WTC11 (cell line): ENCODE results near the gene FBXO42. TPM values are rescaled to one million over a fixed set of nuclear protein-coding genes. Genes with fewer than 3 reads are reported as not detected.
A peak's percentile ranks its signal among the peaks of the same experiment; 100 is the strongest.

Experiments used
- ATAC-seq: fragments of 200-7000 bp; cut with Tn5 transposase; 2 replicates; pipeline ENCODE4 v1.10.0; 2021; ENCODE audit warnings: mild to moderate bottlenecking, moderate library complexity
- CTCF ChIA-PET: fragments of 300-600 bp; sonication (Branson Sonifier 250); formaldehyde crosslinking; loops from one replicate; lab custom pipeline; 2021; ENCODE audit warnings: antibody characterized with exemption; lab: Charles Lee
- POLR2A ChIA-PET: fragments of 350-600 bp; sonication (Branson Sonifier 250); formaldehyde crosslinking; loops from one replicate; lab custom pipeline; 2021; ENCODE audit warnings: antibody characterized with exemption; lab: Charles Lee
- DNase-seq: peaks from one replicate; pipeline ENCODE4 v3.0.0; 2021; ENCODE audit warnings: low spot score
- H3K27ac Mint-ChIP-seq: 2 replicates; pipeline ENCODE4 v1.8.0; 2021; ENCODE audit warnings: mixed read lengths
- H3K27me3 Mint-ChIP-seq: 2 replicates; pipeline ENCODE4 v1.8.0; 2021; ENCODE audit warnings: low read depth, mild to moderate bottlenecking, moderate library complexity, mixed read lengths
- H3K36me3 Mint-ChIP-seq: 2 replicates; pipeline ENCODE4 v1.8.0; 2021; ENCODE audit warnings: mixed read lengths
- H3K4me1 Mint-ChIP-seq: 2 replicates; pipeline ENCODE4 v1.8.0; 2022; ENCODE audit warnings: mixed read lengths
- H3K4me3 Mint-ChIP-seq: 2 replicates; pipeline ENCODE4 v1.8.0; 2021; ENCODE audit warnings: mild to moderate bottlenecking, moderate library complexity, mixed read lengths
- H3K9me3 Mint-ChIP-seq: 2 replicates; pipeline ENCODE4 v1.8.0; 2021; ENCODE audit warnings: mixed read lengths
- ATF2 ChIP-seq: sonication (generic); formaldehyde crosslinking; IDR thresholded peaks from 2 replicates; pipeline ENCODE4 v1.8.1; 2022; ENCODE audit warnings: low read depth, missing genetic modification reagents, borderline replicate concordance
- E2F1 ChIP-seq: sonication (generic); formaldehyde crosslinking; IDR thresholded peaks from 2 replicates; pipeline ENCODE4 v1.8.0; 2022; ENCODE audit warnings: mild to moderate bottlenecking, missing genetic modification reagents
- ERG ChIP-seq: fragments of 250-450 bp; sonication (Bioruptor Pico); IDR thresholded peaks from 2 replicates; pipeline ENCODE4 v1.8.0; 2021; ENCODE audit warnings: mild to moderate bottlenecking
- FOXK1 ChIP-seq: sonication (generic); formaldehyde crosslinking; IDR thresholded peaks from 2 replicates; pipeline ENCODE4 v1.8.0; 2022; ENCODE audit warnings: mild to moderate bottlenecking, moderate library complexity, missing genetic modification reagents
- FOXP1 ChIP-seq: sonication (generic); formaldehyde crosslinking; IDR thresholded peaks from 2 replicates; pipeline ENCODE4 v1.8.0; 2022; ENCODE audit warnings: missing genetic modification reagents, mild to moderate bottlenecking, moderate library complexity, borderline replicate concordance
- GRHL2 ChIP-seq: fragments of 250-450 bp; sonication (Bioruptor Pico); IDR thresholded peaks from 2 replicates; pipeline ENCODE4 v1.8.0; 2022; ENCODE audit warnings: mild to moderate bottlenecking, moderate library complexity; ENCODE audit not compliant: insufficient replicate concordance, severe bottlenecking
- JAZF1 ChIP-seq: fragments of 250-450 bp; sonication (Bioruptor Pico); IDR thresholded peaks from 2 replicates; pipeline ENCODE4 v1.9.0; 2021; ENCODE audit warnings: moderate library complexity, mild to moderate bottlenecking, inconsistent platforms
- MYBL2 ChIP-seq: sonication (generic); formaldehyde crosslinking; IDR thresholded peaks from 2 replicates; pipeline ENCODE4 v1.8.1; 2023; ENCODE audit warnings: mild to moderate bottlenecking, moderate library complexity, missing genetic modification reagents
- NFE2L1 ChIP-seq: sonication (generic); formaldehyde crosslinking; IDR thresholded peaks from 2 replicates; pipeline ENCODE4 v1.8.1; 2023; ENCODE audit warnings: missing genetic modification reagents
- NR1H2 ChIP-seq: sonication (generic); formaldehyde crosslinking; IDR thresholded peaks from 2 replicates; pipeline ENCODE4 v1.9.0; 2021; ENCODE audit warnings: mild to moderate bottlenecking, moderate library complexity, missing genetic modification reagents
- NR2C2 ChIP-seq: sonication (generic); formaldehyde crosslinking; IDR thresholded peaks from 2 replicates; pipeline ENCODE4 v1.8.0; 2022; ENCODE audit warnings: mild to moderate bottlenecking, missing genetic modification reagents
- OVOL2 ChIP-seq: fragments of 250-450 bp; sonication (Bioruptor Pico); IDR thresholded peaks from 2 replicates; pipeline ENCODE4 v1.9.0; 2021; ENCODE audit warnings: mild to moderate bottlenecking, borderline replicate concordance
- PRDM15 ChIP-seq: sonication (generic); formaldehyde crosslinking; IDR thresholded peaks from 2 replicates; pipeline ENCODE4 v1.8.0; 2022; ENCODE audit warnings: missing genetic modification reagents
- RELA ChIP-seq: sonication (generic); formaldehyde crosslinking; IDR thresholded peaks from 2 replicates; pipeline ENCODE4 v1.8.1; 2022; ENCODE audit warnings: missing genetic modification reagents, mild to moderate bottlenecking, borderline replicate concordance
- RORB ChIP-seq: fragments of 250-450 bp; sonication (Bioruptor Pico); IDR thresholded peaks from 2 replicates; pipeline ENCODE4 v1.9.0; 2021; ENCODE audit warnings: mild to moderate bottlenecking
- SOX15 ChIP-seq: fragments of 250-450 bp; sonication (Bioruptor Pico); IDR thresholded peaks from 2 replicates; pipeline ENCODE4 v1.9.0; 2021; ENCODE audit warnings: mild to moderate bottlenecking
- SP1 ChIP-seq: sonication (generic); formaldehyde crosslinking; conservative IDR thresholded peaks from 2 replicates; pipeline ENCODE4 v1.8.1; 2022; ENCODE audit warnings: missing genetic modification reagents
- TEAD1 ChIP-seq: sonication (generic); formaldehyde crosslinking; IDR thresholded peaks from 2 replicates; pipeline ENCODE4 v1.8.0; 2022; ENCODE audit warnings: mild to moderate bottlenecking, missing genetic modification reagents
- ZNF121 ChIP-seq: sonication (generic); formaldehyde crosslinking; IDR thresholded peaks from 2 replicates; pipeline ENCODE4 v1.8.0; 2023; ENCODE audit warnings: missing genetic modification reagents
- ZNF138 ChIP-seq: sonication (generic); formaldehyde crosslinking; conservative IDR thresholded peaks from 2 replicates; pipeline ENCODE4 v1.8.1; 2022; ENCODE audit warnings: mild to moderate bottlenecking, moderate library complexity, missing genetic modification reagents
- ZNF219 ChIP-seq: sonication (generic); formaldehyde crosslinking; IDR thresholded peaks from 2 replicates; pipeline ENCODE4 v1.8.0; 2023; ENCODE audit warnings: missing genetic modification reagents, mild to moderate bottlenecking, borderline replicate concordance
- ZNF263 ChIP-seq: sonication (generic); formaldehyde crosslinking; IDR thresholded peaks from 2 replicates; pipeline ENCODE4 v1.8.1; 2022; ENCODE audit warnings: low read depth, mild to moderate bottlenecking, moderate library complexity, missing genetic modification reagents
- ZNF416 ChIP-seq: fragments of 250-450 bp; sonication (Bioruptor Pico); IDR thresholded peaks from 2 replicates; pipeline ENCODE4 v1.9.0; 2021; ENCODE audit warnings: mild to moderate bottlenecking, inconsistent platforms
- ZNF423 ChIP-seq: fragments of 250-450 bp; sonication (Bioruptor Pico); IDR thresholded peaks from 2 replicates; pipeline ENCODE4 v2.1.2; 2022; ENCODE audit warnings: mild to moderate bottlenecking, moderate library complexity
- ZNF671 ChIP-seq: fragments of 250-450 bp; sonication (Bioruptor Pico); IDR thresholded peaks from 2 replicates; pipeline ENCODE4 v1.8.0; 2021; ENCODE audit warnings: mild to moderate bottlenecking
- total RNA-seq: library from RNA; stranded (reverse); gene quantifications from 3 replicates; pipeline ENCODE4 v1.2.3, GENCODE V29; 2021
- TF ChIP-seq, protein P1 (sequence below): sonication (generic); formaldehyde crosslinking; IDR thresholded peaks from 2 replicates; pipeline ENCODE4 v1.8.1; 2023; ENCODE audit warnings: mild to moderate bottlenecking, missing genetic modification reagents
- TF ChIP-seq, protein P2 (sequence below): sonication (generic); formaldehyde crosslinking; IDR thresholded peaks from 2 replicates; pipeline ENCODE4 v1.8.1; 2022; ENCODE audit warnings: mild to moderate bottlenecking, moderate library complexity, missing genetic modification reagents

Gene FBXO42
- total RNA-seq, 1 experiment from 2014 or later, result 17.5 TPM

GRCh38 chr1:16367258-16367967 is 15.1 kb upstream of the FBXO42 start (continued):
- TF ChIP-seq PRDM15 (CRISPR knock-in tag), result peak; percentile 84

GRCh38 chr1:16366722-16367257 is 14.5 kb upstream of the FBXO42 start, which contains the start of gene SZRD1:
Gene SZRD1, plus strand, starts transcription at chr1:16367242. Its CDS starts 16 bp downstream, at chr1:16367258.
- Mint-ChIP-seq H3K27ac (peak within 1 kb of the TSS; percentile 97), H3K9me3 (no peaks in the 10 kb centered on the region), H3K27me3 (peaks cover 4% of the 10 kb centered on the region), H3K4me3 (peak within 1 kb of the TSS; percentile 94), H3K36me3 (no peaks in the 10 kb centered on the region), H3K4me1 (peaks cover 17% of the 10 kb centered on the region)
- ChIA-PET CTCF (interaction anchor here (1.2 kb wide), 1 partner anchor 14 kb away, joined by 3 read pairs; no protein-coding TSS in a partner anchor), POLR2A (interaction anchor here (1.0 kb wide), 1 partner anchor 36 kb away, joined by 3 read pairs; no protein-coding TSS in a partner anchor)
- ATAC-seq (peak; percentile 91), DNase-seq (peak; percentile 92)
- TF ChIP-seq ZNF263 (CRISPR knock-in tag), result no peak
- no peak for TF ChIP-seq ATF2 (CRISPR knock-in tag)
- peak; percentile 61; the same call in 1 of the 2 replicates for TF ChIP-seq SP1 (CRISPR knock-in tag)
- TF ChIP-seq TEAD1 (CRISPR knock-in tag), result no peak
- TF ChIP-seq ZNF121 (CRISPR knock-in tag), result no peak
- TF ChIP-seq NFE2L1 (CRISPR knock-in tag), result no peak
- TF ChIP-seq JAZF1 (CRISPR knock-in tag), result no peak
- TF ChIP-seq, protein P1, sequence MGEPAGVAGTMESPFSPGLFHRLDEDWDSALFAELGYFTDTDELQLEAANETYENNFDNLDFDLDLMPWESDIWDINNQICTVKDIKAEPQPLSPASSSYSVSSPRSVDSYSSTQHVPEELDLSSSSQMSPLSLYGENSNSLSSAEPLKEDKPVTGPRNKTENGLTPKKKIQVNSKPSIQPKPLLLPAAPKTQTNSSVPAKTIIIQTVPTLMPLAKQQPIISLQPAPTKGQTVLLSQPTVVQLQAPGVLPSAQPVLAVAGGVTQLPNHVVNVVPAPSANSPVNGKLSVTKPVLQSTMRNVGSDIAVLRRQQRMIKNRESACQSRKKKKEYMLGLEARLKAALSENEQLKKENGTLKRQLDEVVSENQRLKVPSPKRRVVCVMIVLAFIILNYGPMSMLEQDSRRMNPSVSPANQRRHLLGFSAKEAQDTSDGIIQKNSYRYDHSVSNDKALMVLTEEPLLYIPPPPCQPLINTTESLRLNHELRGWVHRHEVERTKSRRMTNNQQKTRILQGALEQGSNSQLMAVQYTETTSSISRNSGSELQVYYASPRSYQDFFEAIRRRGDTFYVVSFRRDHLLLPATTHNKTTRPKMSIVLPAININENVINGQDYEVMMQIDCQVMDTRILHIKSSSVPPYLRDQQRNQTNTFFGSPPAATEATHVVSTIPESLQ (CRISPR knock-in tag), result no peak
- TF ChIP-seq ZNF671, result no peak
- TF ChIP-seq FOXK1, result peak; percentile 88
- no peak for TF ChIP-seq NR2C2 (CRISPR knock-in tag)
- TF ChIP-seq ZNF219 (CRISPR knock-in tag), result no peak
- no peak for TF ChIP-seq ZNF138 (CRISPR knock-in tag)
- TF ChIP-seq ZNF423 (CRISPR knock-in tag), result no peak
- no peak for TF ChIP-seq SOX15 (CRISPR knock-in tag)
- no peak for TF ChIP-seq ZNF416 (CRISPR knock-in tag)
- TF ChIP-seq RORB (CRISPR knock-in tag), result no peak
- no peak for TF ChIP-seq E2F1 (CRISPR knock-in tag)
- TF ChIP-seq OVOL2 (CRISPR knock-in tag), result no peak
- TF ChIP-seq MYBL2, result no peak
- no peak for TF ChIP-seq NR1H2
- no peak for TF ChIP-seq ERG (CRISPR knock-in tag)
- no peak for TF ChIP-seq RELA (CRISPR knock-in tag)
- TF ChIP-seq, protein P2, sequence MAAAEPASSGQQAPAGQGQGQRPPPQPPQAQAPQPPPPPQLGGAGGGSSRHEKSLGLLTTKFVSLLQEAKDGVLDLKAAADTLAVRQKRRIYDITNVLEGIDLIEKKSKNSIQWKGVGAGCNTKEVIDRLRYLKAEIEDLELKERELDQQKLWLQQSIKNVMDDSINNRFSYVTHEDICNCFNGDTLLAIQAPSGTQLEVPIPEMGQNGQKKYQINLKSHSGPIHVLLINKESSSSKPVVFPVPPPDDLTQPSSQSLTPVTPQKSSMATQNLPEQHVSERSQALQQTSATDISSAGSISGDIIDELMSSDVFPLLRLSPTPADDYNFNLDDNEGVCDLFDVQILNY (CRISPR knock-in tag), result peak; percentile 11; the same call in 1 of the 2 replicates
- TF ChIP-seq GRHL2 (CRISPR knock-in tag), result no peak
- no peak for TF ChIP-seq FOXP1 (CRISPR knock-in tag)
